NB4 (cell line): ENCODE results near the gene ZNF154.
"Not testable (repeated sequence)": the region's sequence is repeated elsewhere in the genome, so short reads cannot be mapped to it uniquely, and the experiment has no call there.

ENCODE experiments used
- CTCF ChIP-seq: IDR thresholded peaks from one replicate; pipeline ENCODE4 v1.5.1; 2012; ENCODE audit warnings: low read depth, low read length
- MAX ChIP-seq: IDR thresholded peaks from 2 replicates; pipeline ENCODE4 v1.6.1; 2011; ENCODE audit warnings: low read depth, low read length
- POLR2A ChIP-seq: IDR thresholded peaks from 2 replicates; pipeline ENCODE4 v1.6.1; 2011; ENCODE audit warnings: mild to moderate bottlenecking; ENCODE audit not compliant: insufficient read length; ENCODE audit errors: extremely low read depth

- TF ChIP-seq POLR2A, MAX, CTCF: not testable (repeated sequence)
These were observed 29.8 kb upstream of the ZNF154 start for GRCh38 chr19:57738770-57739169.
